CD4-positive, alpha-beta T cell treated with Interleukin-4 for 1 hour (primary cell): ENCODE data around the gene TMTC4.
A peak's percentile ranks its signal among the peaks of the same experiment; 100 is the strongest.
"Not testable (repeated sequence)": the region's sequence is repeated elsewhere in the genome, so short reads cannot be mapped to it uniquely, and the experiment has no call there.

Experiments used
- DNase-seq, 2 donors: peaks; one replicate each; pipeline ENCODE4 v3.0.0-alpha.2; 2020 to 2022

Gene TMTC4, protein sequence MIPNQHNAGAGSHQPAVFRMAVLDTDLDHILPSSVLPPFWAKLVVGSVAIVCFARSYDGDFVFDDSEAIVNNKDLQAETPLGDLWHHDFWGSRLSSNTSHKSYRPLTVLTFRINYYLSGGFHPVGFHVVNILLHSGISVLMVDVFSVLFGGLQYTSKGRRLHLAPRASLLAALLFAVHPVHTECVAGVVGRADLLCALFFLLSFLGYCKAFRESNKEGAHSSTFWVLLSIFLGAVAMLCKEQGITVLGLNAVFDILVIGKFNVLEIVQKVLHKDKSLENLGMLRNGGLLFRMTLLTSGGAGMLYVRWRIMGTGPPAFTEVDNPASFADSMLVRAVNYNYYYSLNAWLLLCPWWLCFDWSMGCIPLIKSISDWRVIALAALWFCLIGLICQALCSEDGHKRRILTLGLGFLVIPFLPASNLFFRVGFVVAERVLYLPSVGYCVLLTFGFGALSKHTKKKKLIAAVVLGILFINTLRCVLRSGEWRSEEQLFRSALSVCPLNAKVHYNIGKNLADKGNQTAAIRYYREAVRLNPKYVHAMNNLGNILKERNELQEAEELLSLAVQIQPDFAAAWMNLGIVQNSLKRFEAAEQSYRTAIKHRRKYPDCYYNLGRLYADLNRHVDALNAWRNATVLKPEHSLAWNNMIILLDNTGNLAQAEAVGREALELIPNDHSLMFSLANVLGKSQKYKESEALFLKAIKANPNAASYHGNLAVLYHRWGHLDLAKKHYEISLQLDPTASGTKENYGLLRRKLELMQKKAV

DNA sequence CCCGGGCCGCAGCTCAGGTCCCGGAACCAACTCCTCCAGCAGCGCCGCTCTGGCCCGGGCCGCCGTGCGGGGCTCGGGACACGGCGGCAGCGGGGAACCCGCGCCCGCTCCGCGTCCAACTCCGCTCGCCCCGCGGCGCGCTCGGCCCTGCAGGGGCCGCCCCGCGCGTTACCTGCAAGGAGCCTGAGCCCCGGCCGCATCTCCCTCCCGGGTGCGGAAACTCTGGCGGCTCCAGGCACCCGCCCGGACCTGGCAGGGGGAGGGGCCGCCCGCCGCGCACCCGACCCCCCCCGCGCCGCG is at the start of gene TMTC4:
TSS of gene TMTC4 (minus strand) at position 224 of the 300 bp plus-strand sequence. CDS start 4,433 bp downstream, outside the sequence.
- DNase-seq: no peak

DNA sequence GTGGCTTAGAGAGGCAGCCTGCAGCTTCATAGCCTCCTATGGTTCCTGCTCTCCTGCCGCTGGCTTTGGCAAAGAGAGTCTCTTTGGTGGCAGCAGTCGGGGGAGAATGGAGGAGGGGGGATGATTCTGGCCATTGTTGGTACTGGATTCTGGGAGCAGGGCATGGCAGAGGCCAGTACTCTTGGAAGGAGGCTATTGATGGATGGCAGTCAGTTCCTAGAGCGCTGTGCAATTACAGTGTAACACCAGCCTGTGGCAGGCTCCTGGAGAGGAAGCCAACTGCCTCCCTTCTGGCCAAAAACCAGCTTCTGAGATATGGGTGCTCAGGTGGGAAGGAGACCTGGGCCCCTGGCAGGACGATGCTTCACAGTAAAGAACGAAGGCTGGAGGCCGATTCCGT is 47.9 kb upstream of the TMTC4 start:
- DNase-seq: no peak

- DNase-seq: peak; percentile 35 to 42
Measured at GRCh38 chr13:100721885-100722512, 47.4 kb upstream of the TMTC4 start.

- no peak for DNase-seq
Measured at GRCh38 chr13:100715604-100716003, 41.0 kb upstream of the TMTC4 start.

GRCh38 chr13:100714478-100714877 is 39.9 kb upstream of the TMTC4 start:
- DNase-seq: no peak

DNA sequence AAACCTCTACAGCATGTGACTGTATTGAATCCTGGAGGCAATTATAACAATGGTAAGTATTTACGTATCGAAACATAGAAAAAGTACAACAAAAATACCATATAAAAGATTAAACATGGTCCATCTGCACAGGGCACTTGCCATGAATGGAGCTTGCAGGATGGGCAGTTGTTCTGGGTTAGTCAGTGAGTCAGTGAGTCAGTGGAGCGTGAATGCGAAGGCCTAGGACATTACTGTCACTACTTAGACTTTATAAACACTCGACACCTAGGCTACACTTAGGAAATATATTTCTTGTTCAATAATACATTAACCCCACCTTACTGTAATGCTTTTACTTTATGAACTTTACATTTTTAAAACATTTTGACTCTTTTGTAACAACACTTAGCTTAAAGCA is 35.6 kb upstream of the TMTC4 start:
- no peak for DNase-seq

DNA sequence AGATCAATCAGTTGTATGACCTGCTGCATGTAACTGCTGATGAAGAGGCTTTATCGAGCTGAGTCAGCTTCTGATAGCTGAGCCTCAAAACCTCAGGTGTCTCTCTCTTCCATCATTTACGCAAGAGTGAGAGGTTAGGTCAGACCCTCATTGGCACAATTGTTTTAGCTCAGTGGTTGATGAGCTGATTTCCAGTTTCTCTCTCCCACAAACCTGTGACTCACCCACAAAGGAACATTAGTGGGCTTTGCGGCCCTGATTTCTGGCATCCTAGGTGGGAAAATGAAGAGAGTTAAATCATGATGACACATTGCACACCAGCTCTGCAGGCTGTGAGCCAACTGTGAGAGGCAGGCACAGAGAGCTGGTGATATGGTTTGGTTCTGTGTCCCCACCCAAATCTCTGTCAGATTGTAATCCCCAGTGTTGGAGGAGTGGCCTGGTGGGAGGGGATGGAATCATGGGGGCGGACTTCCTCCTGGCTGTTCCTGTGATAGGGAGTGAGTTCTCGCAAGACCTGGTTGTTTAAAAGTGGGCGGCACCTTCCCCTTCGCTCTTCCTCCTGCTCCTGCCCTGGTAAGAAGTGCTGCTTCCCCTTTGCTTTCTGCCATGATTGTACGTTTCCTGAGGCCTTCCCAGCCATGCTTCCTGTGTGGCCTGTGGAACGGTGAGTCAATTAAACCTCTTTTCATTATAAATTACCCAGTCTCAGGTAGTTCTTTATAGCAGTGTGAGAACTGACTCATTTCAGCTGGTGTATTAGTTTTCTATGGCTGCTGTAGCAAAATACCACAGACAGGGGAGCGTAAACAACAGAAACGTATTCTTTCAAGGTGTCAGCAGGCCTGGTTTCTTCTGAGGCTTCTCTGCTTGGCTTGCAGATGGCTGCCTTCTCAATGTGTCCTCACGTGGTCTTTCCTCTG is 33.5 kb upstream of the TMTC4 start:
- DNase-seq: no peak

DNA sequence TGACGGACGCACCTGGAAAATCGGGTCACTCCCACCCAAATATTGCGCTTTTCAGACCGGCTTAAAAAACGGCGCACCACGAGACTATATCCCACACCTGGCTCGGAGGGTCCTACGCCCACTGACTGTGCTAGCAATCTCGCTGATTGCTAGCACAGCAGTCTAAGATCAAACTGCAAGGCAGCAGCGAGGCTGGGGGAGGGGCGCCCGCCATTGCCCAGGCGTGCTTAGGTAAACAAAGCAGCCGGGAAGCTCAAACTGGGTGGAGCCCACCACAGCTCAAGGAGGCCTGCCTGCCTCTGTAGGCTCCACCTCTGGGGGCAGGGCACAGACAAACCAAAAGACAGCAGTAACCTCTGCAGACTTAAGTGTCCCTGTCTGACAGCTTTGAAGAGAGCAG is 23.7 kb upstream of the TMTC4 start:
- DNase-seq: not testable (repeated sequence)

- no peak for DNase-seq
Measured at GRCh38 chr13:100695509-100695773, 20.8 kb upstream of the TMTC4 start.

DNA sequence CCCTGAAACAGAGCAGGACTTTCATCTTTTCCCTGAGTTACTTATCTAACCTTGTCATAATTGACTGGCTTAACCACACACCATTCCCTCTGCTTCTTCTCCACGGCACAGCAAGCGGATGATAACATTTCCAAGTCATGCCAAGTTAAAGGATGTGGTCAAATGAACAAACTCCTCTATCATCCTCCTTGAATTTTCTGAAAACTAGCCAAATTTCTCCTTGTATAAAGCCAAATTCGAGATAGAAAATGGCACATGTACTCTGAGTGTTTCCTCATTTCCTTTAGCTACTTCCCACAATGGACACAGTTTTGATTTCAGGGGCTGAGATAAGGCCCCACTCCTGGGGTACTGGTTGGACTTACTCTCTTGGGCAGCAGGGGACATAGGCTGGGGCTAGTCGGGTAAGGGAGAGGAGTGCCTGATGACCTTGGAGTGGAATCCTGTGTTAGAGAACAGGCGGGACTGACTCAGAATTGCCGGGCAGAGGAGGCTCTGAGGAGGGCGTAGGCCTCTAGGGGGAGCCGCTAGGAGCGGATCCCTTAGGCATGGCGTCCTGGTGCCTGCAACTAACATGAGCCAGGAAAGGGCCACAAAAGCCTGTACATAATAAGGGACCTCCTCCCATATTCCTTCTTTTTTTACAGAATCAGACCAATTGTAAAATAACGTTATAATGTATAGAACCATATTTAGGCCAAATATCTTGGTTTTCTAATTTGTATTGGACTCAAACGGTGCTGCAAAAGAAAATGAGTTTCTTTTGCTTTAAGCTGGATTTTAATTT is 20.3 kb upstream of the TMTC4 start:
- no peak for DNase-seq

GRCh38 chr13:100689191-100689590 is 14.6 kb upstream of the TMTC4 start:
- DNase-seq: no peak

- DNase-seq: no peak
Measured at GRCh38 chr13:100680131-100680530, 5.5 kb upstream of the TMTC4 start.

DNA sequence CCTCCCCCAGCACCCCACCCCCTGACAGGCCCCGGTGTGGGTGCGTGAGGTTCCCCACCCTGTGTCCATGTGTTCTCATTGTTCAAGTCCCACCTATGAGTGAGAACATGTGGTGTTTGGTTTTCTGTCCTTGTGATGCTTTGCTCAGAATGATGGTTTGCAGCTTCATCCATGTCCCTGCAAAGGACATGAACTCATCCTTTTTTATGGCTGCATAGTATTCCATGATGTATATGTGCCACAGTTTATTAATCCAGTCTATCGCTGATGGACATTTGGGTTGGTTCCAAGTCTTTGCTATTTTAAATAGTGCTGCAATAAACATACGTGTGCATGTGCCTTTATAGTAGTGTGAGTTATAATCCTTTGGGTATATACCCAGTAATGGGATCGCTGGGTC is 2.5 kb upstream of the TMTC4 start:
- DNase-seq: not testable (repeated sequence)

DNA sequence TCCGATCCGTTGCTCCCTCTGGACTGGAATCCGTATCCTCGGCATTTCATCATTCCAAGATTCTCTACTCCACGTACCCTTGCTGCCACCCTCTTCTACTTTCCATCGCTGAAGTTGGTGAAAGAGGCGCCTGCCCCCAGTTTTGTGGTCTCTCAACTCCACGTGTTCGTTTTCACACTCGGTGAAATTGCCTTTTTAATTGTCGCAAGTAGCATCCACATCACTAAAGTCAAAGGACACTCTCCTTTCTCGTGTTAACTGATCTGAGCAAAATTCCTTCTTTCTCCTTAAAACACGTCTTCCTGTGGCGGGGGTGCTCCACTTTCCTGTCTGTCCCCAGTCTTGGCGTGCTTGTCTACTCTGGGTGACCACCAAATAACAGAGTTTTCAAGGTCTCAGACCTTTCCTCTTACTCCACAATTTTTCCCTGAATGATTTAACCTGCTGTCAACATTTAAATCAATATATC is 1.1 kb upstream of the TMTC4 start:
- peak in 1 of 2 donors; percentile 18 for DNase-seq

DNA sequence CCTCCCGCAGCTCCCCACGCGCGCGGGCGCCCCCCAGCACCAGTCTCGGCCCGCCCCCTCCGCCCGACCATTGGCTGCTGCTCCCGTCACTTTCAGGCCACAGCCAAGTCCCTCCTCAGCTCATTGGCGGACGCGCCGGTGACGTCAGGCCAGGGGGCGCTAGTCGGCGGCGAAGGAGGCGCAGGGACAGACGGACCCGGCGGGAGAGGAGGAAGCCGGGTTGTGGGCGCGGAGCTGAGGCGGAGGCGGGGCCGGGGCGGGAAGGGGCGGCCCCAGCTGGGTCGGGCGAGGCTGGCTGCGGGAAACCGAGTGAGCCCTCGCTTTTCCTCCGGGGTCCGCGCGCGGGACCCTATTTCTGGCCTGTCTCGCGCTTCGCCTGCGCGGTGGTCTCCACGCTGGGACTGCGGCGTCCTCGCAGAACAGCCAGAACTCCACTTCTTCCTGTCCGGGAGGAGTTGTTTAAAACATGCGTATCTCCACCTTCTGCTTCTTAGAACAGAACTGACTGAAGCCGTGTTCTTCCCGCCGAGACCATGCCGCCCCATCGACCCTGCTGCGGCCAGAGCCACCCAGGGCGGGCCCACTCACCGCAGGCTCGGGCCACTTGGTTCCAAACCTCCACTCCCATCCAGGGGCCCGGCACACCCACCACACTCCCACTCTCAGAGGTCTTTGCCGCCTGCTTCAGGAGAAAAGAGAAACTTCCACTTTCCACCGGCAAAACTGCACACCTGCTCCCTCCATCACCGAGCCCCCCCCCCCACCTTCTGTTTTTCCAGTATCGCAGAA is 471 bp upstream of the TMTC4 start:
- peak; percentile 99 for DNase-seq

GRCh38 chr13:100673713-100674571 is 653 bp downstream of the TMTC4 start:
- DNase-seq: peak; percentile 39 to 51

DNA sequence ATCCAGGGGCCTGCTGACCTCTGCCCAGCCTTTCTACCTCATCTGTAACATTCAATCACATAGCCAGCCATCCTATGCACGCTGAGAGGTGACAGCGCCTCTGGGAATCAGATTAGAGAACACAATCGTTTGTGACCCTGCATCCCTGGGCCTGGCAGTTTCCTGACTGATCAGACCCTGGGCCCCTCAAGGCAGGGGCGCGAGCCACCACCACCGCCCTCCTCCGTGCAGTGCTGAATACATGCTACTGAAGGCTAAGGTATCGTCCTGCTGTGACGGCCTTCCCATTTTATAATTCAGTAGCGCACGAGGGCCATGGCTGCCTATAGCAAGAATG is 1.3 kb downstream of the TMTC4 start:
- DNase-seq: no peak

- no peak for DNase-seq
Measured at GRCh38 chr13:100671389-100672182, 3.0 kb downstream of the TMTC4 start.

- DNase-seq: no peak
Measured at GRCh38 chr13:100668408-100668807, 6.2 kb downstream of the TMTC4 start.

GRCh38 chr13:100667894-100668293 is 6.7 kb downstream of the TMTC4 start:
- DNase-seq: no peak
